ENCODE results near the gene ENTHD1.

GRCh38 chr22:39714321-39714720 lies 179.2 kb downstream of the ENTHD1 start:
- TF ChIP-seq CTCF (IDR thresholded peaks at IDR 0.05) (no peak), POLR2AphosphoS5 (IDR thresholded peaks at IDR 0.05) (no peak)

Measured in stomach (tissue), 4 donors.